ENCODE data around the gene TNS1. TPM values are rescaled to one million over a fixed set of nuclear protein-coding genes. Genes with fewer than 3 reads are reported as not detected.

TNS1 gene
- total and polyA plus RNA-seq, 10 of the 15 experiments (the other 5 are each of a cell fraction or from before 2014, with no cell fraction given) = 0.05 to 0.44 TPM; not detected in 8

- TF ChIP-seq ZBTB4 (CRISPR knock-in tag; IDR thresholded peaks at IDR 0.05) (no peak), NFXL1 (IDR thresholded peaks at IDR 0.05; ENCODE audit: borderline replicate concordance) (no peak), SUPT20H (IDR thresholded peaks at IDR 0.05; ENCODE audit: borderline replicate concordance, control insufficient read depth, low read depth, low read length) (no peak), BCLAF1 (IDR thresholded peaks at IDR 0.05) (no peak), EED (IDR thresholded peaks at IDR 0.05; ENCODE audit: low read depth) (no peak), POLR2A (IDR thresholded peaks at IDR 0.05; ENCODE audit: low read depth, low read length) (no peak), JUND (IDR thresholded peaks at IDR 0.05; ENCODE audit: low read depth, low read length) (no peak), KAT2A (conservative IDR thresholded peaks at IDR 0.05; ENCODE audit: control insufficient read depth, low read depth, low read length) (no peak)
Observed at GRCh38 chr2:217998926-217999594, 3.7 kb downstream of the TNS1 start (continued).
